NCI-H2196 (cell line): Measurements from ENCODE around the gene ASIP.
"Not testable (repeated sequence)": the region's sequence is repeated elsewhere in the genome, so short reads cannot be mapped to it uniquely, and the experiment has no call there.

Experiments
- DNase-seq: peaks from one replicate; lab custom pipeline; 2025; ENCODE audit not compliant: unreplicated experiment; lab: John Stamatoyannopoulos, UW

ASIP gene

DNA sequence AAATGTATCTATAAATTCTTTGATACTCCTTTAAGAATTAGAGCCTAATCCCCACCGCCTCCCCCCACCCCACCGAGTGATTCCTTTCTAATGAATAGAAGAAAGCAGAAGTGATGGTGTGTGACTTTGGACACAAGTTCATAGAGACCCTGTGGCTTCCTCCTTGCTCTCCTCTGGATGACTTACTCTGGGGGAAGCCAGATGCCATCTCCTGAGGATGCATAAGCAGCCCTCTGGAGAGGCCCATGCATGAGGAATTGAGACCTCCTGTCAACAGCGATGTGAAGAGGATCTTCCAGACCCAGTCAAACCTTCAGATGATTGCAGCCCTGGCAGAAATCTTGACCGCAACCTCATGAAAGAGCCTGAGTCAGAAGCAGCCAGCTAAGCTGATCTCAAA, 40.8 kb downstream of the ASIP start:
- DNase-seq = no peak

DNA sequence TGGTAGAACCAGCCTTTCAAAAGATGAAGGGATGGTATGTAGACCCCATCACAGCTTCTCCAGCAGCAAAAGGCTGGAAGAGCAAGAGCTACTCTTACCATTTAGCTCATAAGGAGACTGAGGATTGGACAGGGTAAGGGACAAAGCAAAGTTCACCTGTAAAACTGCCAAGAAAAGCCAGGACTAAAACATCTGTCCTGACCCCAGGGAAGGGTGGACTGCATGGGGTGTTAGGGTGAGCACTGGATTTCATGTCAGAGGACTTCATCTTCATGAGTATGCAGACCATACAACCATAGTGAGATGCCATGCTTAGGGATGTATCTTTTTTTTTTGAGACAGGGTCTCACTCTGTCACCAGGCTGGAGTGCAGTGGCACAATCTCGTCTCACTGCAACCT, 42.6 kb downstream of the ASIP start:
- no peak for DNase-seq

DNA sequence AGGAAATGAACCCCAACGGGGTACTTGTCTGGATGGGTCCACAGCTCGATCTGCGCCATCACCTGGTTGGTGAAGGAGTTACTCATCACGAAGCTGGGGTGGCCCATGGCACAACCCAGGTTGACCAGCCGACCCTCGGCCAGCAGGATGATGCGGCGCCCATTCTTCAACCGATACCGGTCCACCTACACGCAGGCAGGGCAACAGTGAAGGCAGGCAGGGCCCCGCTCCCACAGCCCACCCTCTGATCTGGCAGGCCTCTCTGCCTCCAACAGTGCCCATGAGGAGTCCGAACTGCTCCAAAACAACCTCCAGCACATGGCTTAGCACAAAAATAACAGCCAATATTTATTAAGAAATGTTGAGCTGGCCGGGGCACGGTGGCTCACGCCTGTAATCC, 44.2 kb downstream of the ASIP start:
- DNase-seq = no peak

DNA sequence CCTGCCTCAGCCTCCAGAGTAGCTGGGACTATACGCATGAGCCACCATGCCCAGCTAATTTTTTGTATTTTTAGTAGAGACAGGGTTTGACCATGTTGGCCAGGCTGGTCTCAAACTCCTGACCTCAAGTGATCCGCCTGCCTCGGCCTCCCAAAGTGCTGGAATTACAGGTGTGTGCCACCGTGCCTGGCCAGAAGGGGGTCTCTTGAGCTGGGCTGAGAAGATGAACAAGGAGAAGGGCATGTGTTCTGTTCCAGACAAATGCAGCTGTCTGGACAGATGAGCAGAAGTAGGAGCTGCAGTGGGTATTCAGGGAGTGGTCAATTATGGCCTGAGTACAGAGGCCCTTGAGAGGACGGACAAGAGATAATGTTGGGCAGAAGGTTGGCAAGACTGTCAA, 46.3 kb downstream of the ASIP start:
- not testable (repeated sequence) for DNase-seq

DNA sequence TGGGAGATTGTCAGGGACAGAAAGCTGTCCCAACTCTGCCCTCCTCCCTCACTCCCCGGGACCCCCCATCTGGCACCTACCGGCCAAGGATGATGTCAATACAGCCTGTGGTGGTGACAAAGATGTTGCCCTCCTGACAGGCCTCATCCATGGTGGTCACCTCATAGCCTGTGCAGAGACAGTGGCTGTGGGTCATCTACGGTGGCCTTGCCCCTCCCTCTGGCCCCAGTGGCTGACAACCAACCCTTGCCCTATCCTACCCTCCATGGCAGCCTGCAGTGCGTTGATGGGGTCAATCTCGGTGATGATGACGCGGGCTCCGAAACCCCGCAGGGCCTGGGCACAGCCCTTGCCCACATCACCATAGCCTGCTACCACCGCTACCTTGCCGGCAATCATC, 49.2 kb downstream of the ASIP start:
- DNase-seq = no peak

DNA sequence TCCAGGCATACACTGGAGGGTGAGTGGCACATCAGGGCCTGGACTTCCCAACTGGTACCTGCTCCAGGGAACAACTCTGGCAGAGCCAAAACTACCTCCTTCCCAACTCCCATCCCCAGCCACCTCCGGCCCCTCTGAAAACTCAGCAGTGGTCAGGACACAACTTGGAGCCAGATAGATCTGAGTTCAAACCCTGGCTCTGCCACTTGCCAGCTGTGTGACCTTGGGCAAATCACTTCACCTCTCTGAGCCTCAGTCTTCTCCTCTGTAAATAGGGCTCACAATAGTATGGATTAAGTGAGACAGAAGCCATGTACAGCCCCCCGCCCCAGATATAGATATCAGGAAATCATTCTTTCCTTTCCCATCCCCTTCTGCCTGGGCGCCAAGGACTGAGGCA, 51.3 kb downstream of the ASIP start:
- DNase-seq = no peak

DNA sequence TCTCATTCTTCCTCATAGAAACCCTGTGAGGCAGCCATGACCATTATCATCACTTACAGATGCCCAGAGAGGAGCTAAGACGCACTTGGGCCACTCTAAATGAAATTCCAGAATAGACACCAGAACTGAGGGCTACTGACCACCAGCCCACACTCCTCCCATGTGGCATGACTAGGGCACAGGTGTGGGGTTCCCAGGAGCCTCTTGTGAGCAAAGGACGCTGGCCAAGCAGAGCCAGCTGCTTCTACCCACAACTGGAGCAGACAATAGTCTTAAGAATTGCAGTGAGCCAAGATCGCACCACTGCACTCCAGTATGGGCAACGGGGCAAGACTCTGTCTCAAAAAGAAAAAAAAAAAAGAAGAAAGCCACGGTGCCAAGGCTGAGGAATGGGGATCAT, 51.9 kb downstream of the ASIP start:
- no peak for DNase-seq

DNA sequence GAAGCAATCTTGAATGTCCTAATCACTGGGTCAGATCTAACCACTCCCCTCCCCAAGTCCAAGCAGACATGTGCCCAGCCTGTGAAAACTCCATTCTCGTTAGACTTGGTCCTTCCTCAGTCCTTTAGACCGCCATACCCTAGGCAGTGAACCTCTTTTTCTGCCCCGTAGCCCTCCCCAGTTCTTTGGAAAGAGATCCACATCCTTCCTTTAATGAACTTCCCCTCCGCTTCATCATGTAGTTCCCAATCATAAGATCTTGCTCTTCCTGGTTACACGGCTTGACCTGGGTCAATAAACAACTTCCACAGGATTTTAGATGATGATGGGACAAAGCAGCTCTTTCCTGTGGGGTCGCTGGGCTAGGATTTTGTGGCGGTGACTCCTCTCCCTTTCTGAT, 52.4 kb downstream of the ASIP start:
- DNase-seq = no peak

DNA sequence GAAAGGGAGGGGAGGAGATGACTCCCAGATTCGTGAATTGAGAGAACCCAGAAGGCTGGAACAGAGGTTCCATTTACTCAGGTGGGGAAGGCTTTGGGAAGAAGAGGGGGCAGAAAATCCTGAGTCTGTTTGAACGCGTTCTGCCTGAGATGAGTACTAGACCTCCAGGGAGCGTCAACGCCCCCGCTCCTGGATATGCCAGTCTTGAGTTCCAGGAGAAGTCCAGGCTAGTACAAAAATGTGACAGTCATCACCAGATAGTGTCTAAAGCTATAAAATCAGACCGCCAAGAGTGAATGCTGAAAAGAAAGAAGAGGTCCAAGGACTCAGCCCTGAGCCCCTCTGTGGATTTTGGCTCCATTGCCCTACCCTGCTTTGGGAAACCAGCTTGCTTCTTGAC, 53.3 kb downstream of the ASIP start:
- no peak for DNase-seq

DNA sequence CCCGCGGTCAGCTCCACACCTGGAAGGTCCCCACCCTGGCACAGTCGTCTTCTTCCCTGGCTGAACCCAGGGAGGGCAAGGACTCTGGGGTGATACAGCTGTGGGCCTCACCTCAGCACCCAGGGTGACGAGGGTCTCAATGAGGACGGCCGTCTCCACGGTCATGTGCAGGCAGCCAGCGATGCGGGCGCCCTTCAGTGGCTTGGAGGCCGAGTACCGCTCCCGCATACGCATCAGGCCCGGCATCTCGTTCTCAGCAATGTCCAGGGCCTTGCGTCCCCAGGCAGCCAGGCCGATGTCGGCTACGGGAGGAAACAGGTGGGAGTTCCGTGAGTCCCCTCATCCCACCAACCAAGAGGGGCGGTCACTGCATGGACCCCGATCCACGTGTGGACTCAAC, 54.1 kb downstream of the ASIP start:
- DNase-seq = no peak

DNA sequence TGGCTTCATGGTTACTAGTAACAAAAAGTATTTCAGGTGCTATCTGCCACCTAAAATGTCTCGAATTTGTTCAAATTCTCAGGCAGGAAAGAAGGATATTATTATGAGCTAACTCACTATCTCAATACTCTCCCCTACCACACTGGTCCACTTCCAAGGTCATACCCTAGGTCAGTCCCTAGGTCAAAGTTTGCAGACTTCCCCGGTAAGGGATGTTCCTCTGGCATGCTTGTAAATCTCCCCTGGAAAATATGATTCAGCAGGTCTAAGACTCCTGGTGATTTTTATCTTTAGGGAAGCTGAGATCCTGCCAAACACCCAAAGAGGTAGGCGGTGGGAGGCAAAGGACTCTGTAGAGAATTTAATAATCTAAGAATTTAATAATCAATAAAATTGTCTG, 55.2 kb downstream of the ASIP start:
- no peak for DNase-seq

DNA sequence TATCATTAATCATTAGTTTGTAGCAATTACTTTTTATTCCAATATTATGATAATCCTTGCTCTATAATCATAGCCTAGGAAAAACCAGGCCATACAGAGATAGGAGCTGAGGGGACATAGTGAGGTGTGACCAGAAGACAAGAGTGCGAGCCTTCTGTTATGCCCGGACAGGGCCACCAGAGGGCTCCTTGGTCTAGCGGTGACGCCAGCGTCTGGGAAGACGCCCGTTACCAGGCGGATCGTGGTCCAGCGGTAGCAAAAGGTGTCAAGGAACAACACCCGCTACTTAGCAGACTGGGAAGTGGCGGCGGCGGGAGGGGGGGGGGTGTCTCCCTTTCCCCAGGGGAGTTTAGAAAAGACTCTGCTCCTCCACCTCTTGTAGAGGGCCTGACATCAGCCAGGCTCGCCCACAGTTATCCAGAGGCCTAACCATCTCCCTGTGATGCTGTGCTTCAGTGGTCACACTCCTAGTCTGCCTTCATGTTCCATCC, 57.1 kb downstream of the ASIP start:
- DNase-seq = not testable (repeated sequence)

DNA sequence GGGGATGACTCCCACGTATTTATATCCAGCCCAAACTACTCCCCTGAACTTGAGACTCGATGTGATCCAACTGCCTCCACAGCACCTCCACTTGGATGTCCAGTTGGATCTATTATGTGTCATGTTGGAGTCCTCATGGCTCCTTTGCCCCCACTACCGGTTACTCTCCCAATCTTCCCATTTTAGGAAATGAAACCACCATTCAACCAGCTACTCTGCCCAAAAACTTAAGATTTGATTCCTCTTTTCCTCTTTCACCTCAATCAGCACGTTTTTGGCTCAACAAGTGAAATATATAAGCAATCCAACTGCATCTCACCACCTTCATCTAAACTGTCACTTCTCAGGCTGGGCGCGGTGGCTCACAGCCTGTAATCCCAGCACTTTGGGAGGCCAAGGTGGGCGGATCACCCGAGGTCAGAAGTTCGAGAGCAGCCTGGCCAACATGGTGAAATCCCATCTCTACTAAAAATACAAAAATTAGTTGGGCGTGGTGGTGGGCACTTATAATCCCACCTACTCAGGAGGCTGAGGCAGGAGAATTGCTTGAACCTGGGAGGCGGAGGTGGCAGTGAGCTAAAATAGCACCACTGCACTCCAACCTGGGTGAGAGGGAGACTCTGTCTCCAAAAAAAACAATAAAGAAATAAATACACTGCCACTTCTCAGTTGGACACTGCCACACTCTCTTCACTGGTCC, 58.5 kb downstream of the ASIP start:
- DNase-seq = no peak

DNA sequence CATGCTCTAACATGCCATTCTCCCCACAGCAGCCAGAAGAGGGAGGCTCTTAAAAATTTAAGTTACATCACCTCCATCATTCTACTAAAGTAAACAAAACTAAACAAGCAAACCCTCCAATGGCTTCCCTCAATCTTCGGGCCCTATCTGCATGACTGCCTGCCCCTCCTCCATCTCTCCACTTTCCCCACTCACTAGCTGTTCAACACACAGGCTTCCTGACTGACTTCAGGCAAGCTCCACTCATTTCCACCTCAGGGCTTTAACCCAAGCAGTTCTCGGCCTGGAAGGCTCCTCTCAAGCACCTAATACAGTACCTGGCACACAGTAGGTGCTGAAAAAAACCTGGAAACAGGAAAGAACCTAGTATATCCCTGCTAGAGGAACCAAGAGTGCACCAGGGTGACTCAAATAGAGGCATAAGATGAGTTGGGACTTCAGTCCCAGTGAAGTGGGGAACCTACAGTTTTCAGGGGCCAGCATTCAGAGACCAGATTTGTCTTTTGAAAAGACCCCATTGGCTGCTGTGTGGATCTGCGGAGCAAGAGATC, 59.1 kb downstream of the ASIP start:
- DNase-seq = peak; percentile 46

DNA sequence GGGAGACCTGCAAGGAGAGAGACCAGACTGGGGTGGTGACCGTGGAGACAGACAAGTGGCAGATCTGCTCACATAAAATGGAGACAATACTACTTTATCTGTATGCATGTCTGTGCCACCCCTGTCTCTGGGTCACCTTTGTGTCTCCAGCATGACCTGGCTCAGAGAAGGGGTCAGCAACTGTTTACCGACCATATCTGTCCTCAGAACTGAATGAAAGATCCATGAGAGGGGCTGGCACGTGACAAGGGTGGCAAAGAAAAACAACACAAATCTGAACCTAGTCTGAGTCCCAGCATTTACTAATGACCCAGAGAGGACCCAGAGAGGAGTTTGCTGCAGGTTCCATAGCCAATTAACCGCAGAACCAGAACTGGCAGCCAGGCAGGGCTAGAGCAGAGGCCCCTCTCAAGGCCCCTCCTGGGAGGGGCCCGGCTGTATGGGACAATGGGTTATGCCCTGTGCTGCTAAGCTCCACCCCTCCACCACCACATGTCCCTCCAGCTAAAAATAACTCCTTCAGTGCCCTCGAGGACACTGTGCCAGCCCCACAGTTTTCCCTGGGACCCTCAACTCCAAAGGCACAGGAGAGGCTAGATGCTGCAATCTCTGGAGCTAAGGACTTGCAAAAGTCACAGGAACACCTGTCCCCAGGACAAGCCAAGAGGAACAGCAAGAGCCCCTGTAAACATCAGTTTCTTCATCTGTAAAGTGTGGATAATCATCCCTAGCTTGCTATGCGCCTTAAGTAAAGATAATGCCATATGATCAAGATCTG, 59.8 kb downstream of the ASIP start:
- DNase-seq = no peak

DNA sequence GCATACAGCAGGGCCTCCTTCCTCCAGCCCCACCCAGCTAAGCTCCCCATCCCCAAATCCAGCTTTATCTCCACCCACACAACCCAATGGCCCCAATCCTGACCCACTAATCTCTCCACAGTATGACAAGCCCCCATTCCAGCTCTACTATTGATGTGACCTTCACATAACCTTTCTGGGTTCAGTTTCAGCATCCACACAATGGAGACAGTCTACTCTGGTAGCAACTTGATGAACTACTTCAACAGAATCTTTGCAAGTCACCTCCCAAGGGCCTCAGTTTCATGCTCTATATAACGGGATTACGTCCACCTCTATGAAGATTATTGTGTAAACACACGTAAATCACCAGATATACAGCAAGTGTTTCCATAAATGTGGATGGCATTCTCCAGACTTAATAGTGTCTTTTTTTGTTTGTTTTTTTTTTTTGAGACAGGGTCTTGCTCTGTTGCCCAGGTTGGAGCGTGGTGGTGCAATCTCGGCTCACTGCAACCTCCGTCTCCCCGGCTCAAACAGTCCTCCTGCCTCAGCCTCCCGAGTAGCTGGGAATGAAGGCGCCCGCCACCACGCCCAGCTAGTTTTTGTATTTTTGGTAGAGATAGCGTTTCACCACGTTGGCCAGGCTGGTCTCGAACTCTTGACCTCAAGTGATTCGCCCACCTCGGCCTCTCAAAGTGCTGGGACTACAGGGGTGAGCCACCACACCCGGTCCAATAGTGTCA, 60.5 kb downstream of the ASIP start:
- DNase-seq = no peak

DNA sequence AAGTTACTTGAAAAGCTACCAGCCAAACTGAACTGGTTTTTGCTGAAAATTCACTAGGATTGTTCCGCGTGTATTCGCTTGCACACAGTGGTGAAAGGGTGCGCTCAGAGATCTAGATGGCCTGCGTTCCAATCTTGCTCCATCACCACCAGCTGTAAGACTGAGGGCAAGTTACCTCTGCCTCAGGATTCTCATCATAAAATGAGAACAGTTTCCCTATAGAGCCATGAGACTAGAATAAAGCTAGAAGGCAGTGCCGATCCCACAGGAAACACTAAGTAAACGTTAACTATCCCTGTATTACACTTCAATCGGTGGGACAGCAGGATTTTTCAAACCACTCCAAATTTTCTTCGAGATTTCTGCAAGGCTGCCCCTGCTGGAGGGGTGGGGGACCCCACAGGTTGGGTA, 61.1 kb downstream of the ASIP start:
- DNase-seq = no peak

DNA sequence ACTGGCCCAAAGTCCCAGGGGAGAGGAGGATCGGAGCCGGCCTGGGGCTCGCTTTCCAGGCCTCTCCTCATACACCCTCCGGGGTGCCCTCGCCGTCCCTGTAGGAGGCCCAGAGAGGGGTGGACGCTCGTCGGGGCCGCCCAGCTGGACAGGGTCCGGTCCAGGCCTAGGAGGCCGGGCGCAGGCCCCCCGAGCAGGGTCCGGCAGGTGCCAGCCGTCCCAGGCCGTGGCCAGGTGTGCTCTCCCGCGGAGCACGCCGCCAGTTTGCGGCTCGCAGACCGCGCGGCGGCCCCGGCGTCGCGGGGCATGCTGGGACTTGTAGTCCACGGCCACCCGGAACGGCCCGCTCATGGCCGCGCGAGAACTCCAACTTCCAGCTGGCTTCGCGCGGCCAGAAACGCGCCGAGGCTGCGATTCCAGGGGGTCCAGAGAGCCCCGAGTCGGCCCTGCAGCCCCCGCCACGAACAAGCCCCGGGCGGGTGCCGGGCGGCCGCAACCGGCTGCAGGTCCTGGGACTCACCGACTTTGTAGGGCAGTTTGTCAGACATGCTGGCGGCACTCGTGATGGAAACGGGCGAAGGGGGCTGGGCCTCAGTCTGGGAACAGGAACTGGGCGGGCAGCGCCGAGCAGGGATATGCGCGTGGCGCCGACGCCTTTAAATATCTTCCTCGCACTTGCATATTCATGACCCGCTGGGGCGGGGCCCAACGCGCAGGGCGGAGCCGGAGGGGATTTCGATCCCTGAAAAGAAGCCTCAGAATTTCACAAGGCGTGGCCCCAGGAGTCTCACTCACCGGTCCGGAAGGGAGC, 61.7 kb downstream of the ASIP start, which contains the start of gene AHCY:
TSS of gene AHCY (minus strand) at position 633 of the 811 bp plus-strand sequence. CDS start at position 548, 85 bp downstream.
- DNase-seq = peak; percentile 97

DNA sequence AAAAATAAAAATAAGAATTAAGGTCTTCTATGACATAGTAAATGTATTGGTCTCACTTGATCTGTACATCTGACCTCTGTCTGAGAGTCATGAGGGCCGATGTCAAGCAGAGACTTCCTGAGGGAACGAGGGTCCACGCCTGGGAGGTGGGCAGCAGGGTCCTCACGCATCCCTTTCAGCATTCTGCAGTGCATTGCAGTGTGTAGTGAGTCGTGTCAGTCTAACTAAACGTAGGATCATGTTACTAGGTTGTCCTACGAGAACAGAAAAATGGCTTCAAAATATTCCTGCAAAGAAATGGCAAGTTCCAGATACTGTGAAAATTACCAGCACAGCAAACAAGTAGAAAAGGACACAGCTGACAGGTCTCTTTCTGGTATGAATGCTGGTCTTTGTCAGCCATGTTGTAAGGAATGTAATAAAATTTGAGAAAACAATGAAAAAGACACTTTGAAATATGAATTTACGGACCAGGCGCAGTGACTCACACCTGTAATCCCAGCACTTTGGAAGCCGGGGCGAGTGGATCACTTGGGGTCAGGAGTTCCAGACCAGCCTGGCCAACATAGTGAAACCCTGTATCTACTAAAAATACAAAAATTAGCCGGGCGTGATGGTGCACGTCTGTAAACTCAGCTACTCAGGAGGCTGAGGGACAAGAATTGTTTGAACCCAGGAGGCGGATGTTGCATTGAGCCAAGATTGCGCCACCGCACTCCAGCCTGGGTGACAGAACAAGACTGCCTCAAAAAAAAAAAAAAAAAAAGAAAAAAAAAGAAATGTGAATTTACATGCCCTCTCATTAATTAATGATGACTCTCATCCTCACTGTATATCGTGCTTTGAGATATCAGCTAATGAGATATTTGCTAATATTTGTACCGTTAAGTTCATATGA, 64.4 kb downstream of the ASIP start:
- DNase-seq = no peak

DNA sequence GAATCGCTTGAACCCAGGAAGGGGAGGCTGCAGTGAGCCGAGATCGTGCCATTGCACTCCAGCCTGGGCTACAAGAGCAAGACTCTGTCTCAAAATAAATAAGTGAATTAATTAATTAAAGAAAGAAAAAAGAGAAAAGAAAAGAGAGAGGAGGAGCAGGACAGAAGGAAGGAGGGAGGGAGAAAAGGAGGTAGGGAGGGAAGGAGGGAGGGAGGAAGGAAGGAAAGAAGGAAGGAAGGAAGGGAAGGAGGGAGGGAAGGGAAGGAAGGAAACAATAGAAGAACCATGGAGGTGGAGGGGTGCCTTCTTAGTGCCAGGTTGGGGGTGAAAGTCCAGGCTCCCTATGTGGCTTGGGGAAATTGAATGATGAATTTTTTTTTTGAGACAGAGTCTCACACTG, 68.5 kb downstream of the ASIP start:
- no peak for DNase-seq
